Gastrocnemius medialis (tissue), 4 donors: Measurements from ENCODE around the gene PYY. TPM values are rescaled to one million over a fixed set of nuclear protein-coding genes. Genes with fewer than 3 reads are reported as not detected.
"Not testable (repeated sequence)": the region's sequence is repeated elsewhere in the genome, so short reads cannot be mapped to it uniquely, and the experiment has no call there.

Source experiments
- ATAC-seq, 2 donors: fragments of 150-250 bp; one replicate each; pipeline ENCODE4 v1.9.1; 2016
- DNase-seq, 2 donors: peaks; one replicate each; pipeline ENCODE4 v3.0.0-alpha.2; 2019
- H3K27ac ChIP-seq, 4 donors: fragments of 200-600 bp; sonication (generic); 1 replicate in 1 of 4; 2 replicates in 3 of 4; pipeline ENCODE4 v1.5.1; 2016 to 2018; ENCODE audit warnings: mild to moderate bottlenecking in 2 of 4, moderate library complexity in 1 of 4
- H3K27me3 ChIP-seq, 3 donors: fragments of 200-600 bp; sonication (generic) in 2 of 3; 1 replicate in 1 of 3; 2 replicates in 2 of 3; pipeline versions ENCODE4 v1.5.1 to v1.6.0; 2016 to 2019; ENCODE audit warnings: mild to moderate bottlenecking in 1 of 3, moderate library complexity in 1 of 3
- H3K36me3 ChIP-seq, 2 donors: fragments of 200-600 bp; sonication (generic) in 1 of 2; one replicate each; pipeline ENCODE4 v1.5.1; 2017 to 2018
- H3K4me1 ChIP-seq, 2 donors: fragments of 200-600 bp; sonication (generic) in 1 of 2; one replicate each; pipeline ENCODE4 v1.5.1; 2016 to 2017; ENCODE audit warnings: mild to moderate bottlenecking in 2 of 2
- H3K4me3 ChIP-seq, 4 donors: fragments of 200-600 bp; sonication (generic) in 3 of 4; 1 replicate in 1 of 4; 2 replicates in 3 of 4; pipeline ENCODE4 v1.5.1; 2016 to 2019; ENCODE audit warnings: mild to moderate bottlenecking in 2 of 4
- H3K9me3 ChIP-seq, 3 donors: fragments of 200-600 bp; sonication (generic) in 2 of 3; 1 replicate in 1 of 3; 2 replicates in 2 of 3; pipeline ENCODE4 v1.5.1; 2016 to 2019
- POLR2A ChIP-seq, 2 donors: fragments of 450-650 bp; IDR thresholded peaks; one replicate each; pipeline ENCODE4 v1.6.1; 2017; ENCODE audit warnings: antibody characterized with exemption in 2 of 2, mild to moderate bottlenecking in 2 of 2, moderate library complexity in 2 of 2
- in situ Hi-C, 4 donors: fragments of 200-750 bp; cut with MboI; loops; one replicate each; pipeline versions ENCODE4 v1.15.0 to v1.8.0; 2017; ENCODE audit warnings: low sequenced_read_pairs in 4 of 4
- intact Hi-C: fragments of 100-400 bp; cut with DNase I; formaldehyde crosslinking; loops from one replicate; pipeline ENCODE4 v1.15.1; 2023; ENCODE audit warnings: low total_unique reads
- total RNA-seq, 4 donors: library from RNA; depleted of rRNA; stranded (reverse); fragments of >200 nt; gene quantifications; one replicate each; pipeline versions ENCODE4 v1.1.0 to v1.2.3, GENCODE V29; 2016
- TF ChIP-seq, protein P1 (sequence below), 5 experiments: fragments of 450-650 bp in 3 of 5; fragments of 200-600 bp in 2 of 5; sonication (generic) in 2 of 5; IDR thresholded peaks in 4 of 5; conservative IDR thresholded peaks in 1 of 5; 1 replicate in 4 of 5; 2 replicates in 1 of 5; pipeline ENCODE4 v1.5.1; 2016 to 2019; ENCODE audit warnings: antibody characterized with exemption in 5 of 5, mild to moderate bottlenecking in 3 of 5, moderate library complexity in 3 of 5

PYY gene
- total RNA-seq, 4 donors from 2014 or later = not detected

DNA sequence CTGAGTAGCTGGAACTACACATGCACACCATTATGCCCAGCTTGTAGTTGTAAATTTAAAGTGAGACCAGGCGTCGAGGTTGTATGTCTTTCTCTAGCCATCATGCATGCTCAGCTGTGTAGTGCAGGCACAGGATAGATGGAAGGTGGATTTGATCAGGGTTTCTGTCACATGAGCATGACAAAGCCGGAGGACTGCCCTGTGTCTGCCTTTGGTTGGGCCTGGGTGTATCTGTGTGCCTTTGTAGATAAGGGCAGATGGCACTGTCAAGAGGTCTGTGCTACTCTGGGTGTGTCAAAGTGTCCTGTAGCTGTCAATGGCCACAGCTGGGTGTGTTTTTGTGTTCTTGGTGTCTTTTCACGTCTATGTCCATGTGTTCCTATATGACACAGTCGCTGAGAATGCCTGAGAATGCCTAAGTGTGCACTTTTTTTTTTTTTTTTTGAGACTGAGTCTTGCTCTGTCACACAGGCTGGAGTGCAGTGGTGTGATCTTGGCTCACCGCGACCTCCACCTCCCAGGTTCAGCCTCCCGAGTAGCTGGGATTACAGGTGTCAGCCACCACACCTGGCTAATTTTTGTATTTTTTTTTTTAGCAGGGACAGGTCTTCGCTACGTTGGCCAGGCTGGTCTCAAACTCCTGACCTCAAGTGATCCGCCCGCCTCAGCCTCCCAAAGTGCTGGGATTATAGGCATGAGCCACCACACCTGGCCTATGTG, 46.6 kb upstream of the PYY start:
- no peaks in the 10 kb centered on the region for H3K36me3 ChIP-seq
- H3K9me3 ChIP-seq = no peaks in the 10 kb centered on the region
- H3K27me3 ChIP-seq = peaks cover 24 to 32% (median 25%) of the 10 kb centered on the region in 3 donors
- no peak overlapping the region for H3K4me3 ChIP-seq
- no peak overlapping the region for H3K27ac ChIP-seq
- in situ Hi-C loops = no loop called here
- H3K4me1 ChIP-seq = peaks cover 0 to 4% of the 10 kb centered on the region in 2 donors
- intact Hi-C loops = no loop called here
- ATAC-seq (no peak), DNase-seq (no peak)
- TF ChIP-seq POLR2A (IDR thresholded peaks at IDR 0.05) = no peak
- TF ChIP-seq, protein P1, sequence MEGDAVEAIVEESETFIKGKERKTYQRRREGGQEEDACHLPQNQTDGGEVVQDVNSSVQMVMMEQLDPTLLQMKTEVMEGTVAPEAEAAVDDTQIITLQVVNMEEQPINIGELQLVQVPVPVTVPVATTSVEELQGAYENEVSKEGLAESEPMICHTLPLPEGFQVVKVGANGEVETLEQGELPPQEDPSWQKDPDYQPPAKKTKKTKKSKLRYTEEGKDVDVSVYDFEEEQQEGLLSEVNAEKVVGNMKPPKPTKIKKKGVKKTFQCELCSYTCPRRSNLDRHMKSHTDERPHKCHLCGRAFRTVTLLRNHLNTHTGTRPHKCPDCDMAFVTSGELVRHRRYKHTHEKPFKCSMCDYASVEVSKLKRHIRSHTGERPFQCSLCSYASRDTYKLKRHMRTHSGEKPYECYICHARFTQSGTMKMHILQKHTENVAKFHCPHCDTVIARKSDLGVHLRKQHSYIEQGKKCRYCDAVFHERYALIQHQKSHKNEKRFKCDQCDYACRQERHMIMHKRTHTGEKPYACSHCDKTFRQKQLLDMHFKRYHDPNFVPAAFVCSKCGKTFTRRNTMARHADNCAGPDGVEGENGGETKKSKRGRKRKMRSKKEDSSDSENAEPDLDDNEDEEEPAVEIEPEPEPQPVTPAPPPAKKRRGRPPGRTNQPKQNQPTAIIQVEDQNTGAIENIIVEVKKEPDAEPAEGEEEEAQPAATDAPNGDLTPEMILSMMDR (IDR thresholded peaks at IDR 0.05 in 4 of 5, conservative IDR thresholded peaks at IDR 0.05 in 1 of 5) = no peak

GRCh38 chr17:43999024-43999423, 45.3 kb upstream of the PYY start:
- ATAC-seq (no peak), DNase-seq (no peak)
- Histone ChIP-seq H3K4me3 (no peak overlapping the region), H3K9me3 (no peaks in the 10 kb centered on the region), H3K27ac (no peak overlapping the region), H3K36me3 (no peaks in the 10 kb centered on the region), H3K27me3 (peaks cover 11 to 19% (median 18%) of the 10 kb centered on the region in 3 donors), H3K4me1 (peaks cover 3 to 8% of the 10 kb centered on the region in 2 donors)
- intact Hi-C loops (no loop called here), in situ Hi-C loops (loop anchor here in 3 of 4 donors (10.0 kb wide), 1 partner anchor 54 kb away; the partner anchor contains the start of gene PPY (in 3 of the 3))
- no peak for TF ChIP-seq POLR2A (IDR thresholded peaks at IDR 0.05)
- TF ChIP-seq, protein P1 (IDR thresholded peaks at IDR 0.05 in 4 of 5, conservative IDR thresholded peaks at IDR 0.05 in 1 of 5) = no peak

GRCh38 chr17:43998552-43998951, 44.8 kb upstream of the PYY start:
- ATAC-seq (no peak), DNase-seq (no peak)
- no peaks in the 10 kb centered on the region for H3K36me3 ChIP-seq
- H3K9me3 ChIP-seq = no peaks in the 10 kb centered on the region
- H3K4me3 ChIP-seq = no peak overlapping the region
- peaks cover 6 to 14% (median 13%) of the 10 kb centered on the region in 3 donors for H3K27me3 ChIP-seq
- intact Hi-C loops = no loop called here
- no peak for TF ChIP-seq POLR2A (IDR thresholded peaks at IDR 0.05)
- TF ChIP-seq, protein P1 (IDR thresholded peaks at IDR 0.05 in 4 of 5, conservative IDR thresholded peaks at IDR 0.05 in 1 of 5) = no peak
- peaks cover 3 to 8% of the 10 kb centered on the region in 2 donors for H3K4me1 ChIP-seq
- in situ Hi-C loops = loop anchor here in 3 of 4 donors (10.0 kb wide), 1 partner anchor 54 kb away; the partner anchor contains the start of gene PPY (in 3 of the 3)
- no peak overlapping the region for H3K27ac ChIP-seq

- DNase-seq, H3K4me1 ChIP-seq, ATAC-seq, intact Hi-C loops, H3K4me3 ChIP-seq, H3K36me3 ChIP-seq, H3K27me3 ChIP-seq, H3K9me3 ChIP-seq, H3K27ac ChIP-seq: not testable (repeated sequence)
- in situ Hi-C loops = loop anchor here in 3 of 4 donors (10.0 kb wide), 1 partner anchor 52 kb away; the partner anchor contains the start of gene PPY (in 3 of the 3)
Observed at GRCh38 chr17:43997180-43997579, 43.4 kb upstream of the PYY start.

- no peak for TF ChIP-seq POLR2A (IDR thresholded peaks at IDR 0.05)
- TF ChIP-seq, protein P1 (IDR thresholded peaks at IDR 0.05 in 4 of 5, conservative IDR thresholded peaks at IDR 0.05 in 1 of 5) = peak in 1 of 5 experiments; percentile 6
- Histone ChIP-seq H3K4me1 (peaks cover 3 to 8% of the 10 kb centered on the region in 2 donors), H3K27me3 (peaks cover 6 to 9% (median 9%) of the 10 kb centered on the region in 3 donors), H3K27ac (no peak overlapping the region), H3K4me3 (peak overlapping the region in 1 of 4 donors; percentile 46), H3K9me3 (no peaks in the 10 kb centered on the region), H3K36me3 (no peaks in the 10 kb centered on the region)
- ATAC-seq = no peak
- DNase-seq = no peak
- intact Hi-C loops (loop anchor here (1.0 kb wide), 2 partner anchors 51 to 85 kb away; no protein-coding TSS in a partner anchor), in situ Hi-C loops (loop anchor here in 3 of 4 donors (10.0 kb wide), 1 partner anchor 50 kb away; the partner anchor contains the start of gene PPY (in 3 of the 3))
Observed at GRCh38 chr17:43995150-43995471, 41.4 kb upstream of the PYY start.
